ENCODE measurements around the gene PRKCD. TPM values are rescaled to one million over a fixed set of nuclear protein-coding genes. Genes with fewer than 3 reads are reported as not detected.
A peak's percentile ranks its signal among the peaks of the same experiment; 100 is the strongest.

The PRKCD gene
- total RNA-seq, 1 experiment from 2014 or later: 22.7 TPM

DNA sequence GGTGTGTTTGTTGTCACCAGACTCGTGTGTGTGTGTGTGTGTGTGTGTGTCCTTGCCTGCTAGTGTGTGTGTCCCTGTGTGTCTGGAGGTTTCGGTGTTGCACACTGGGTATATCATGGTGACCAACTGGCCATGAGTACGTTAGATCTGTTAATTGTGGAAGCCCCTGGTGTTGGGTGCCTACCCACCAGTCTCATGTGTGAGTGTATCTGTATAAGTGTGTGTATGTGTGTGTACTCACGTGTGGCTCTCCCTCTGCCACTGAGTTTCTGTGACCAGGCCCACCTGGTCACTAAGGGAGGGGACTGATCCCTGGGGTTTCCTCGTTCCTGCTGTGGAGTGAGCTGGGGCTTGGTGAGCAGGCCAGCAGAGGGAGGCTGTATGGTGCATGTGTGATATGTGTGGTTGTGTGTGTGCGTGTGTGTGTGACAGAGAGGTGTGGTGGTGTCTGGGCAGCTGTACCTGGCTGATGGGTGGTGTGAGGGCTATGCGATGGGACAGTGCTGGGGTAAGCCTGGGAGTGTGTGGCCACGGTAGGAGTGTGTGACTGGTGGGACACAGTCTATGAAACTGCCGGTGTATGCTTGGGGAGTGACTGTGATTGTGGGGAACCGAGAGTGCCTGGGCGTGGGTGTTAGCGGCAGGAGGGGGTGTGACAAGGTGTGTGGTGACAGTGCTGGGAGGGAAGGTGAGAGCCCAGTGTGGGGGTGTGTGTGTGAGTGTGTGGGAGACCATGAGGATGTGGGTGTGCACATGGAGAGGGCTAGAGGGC is 1.8 kb downstream of the PRKCD start:
- Histone ChIP-seq H2AFZ (ENCODE audit: low read length) (no peak overlapping the region), H3K4me3 (ENCODE audit: low read length) (peak overlapping the region; percentile 79), H3K4me2 (ENCODE audit: low read depth, low read length, poor library complexity, severe bottlenecking) (peak overlapping the region; percentile 72), H3K36me3 (ENCODE audit: insufficient read depth, low read length) (no peaks in the 10 kb centered on the region), H3K27ac (ENCODE audit: low read length) (peak overlapping the region; percentile 97), H4K20me1 (ENCODE audit: insufficient read depth, low read depth, low read length) (peaks cover 32% of the 10 kb centered on the region; the same call in 1 of the 2 replicates), H3K9me3 (ENCODE audit: low read length) (no peaks in the 10 kb centered on the region), H3K4me1 (ENCODE audit: low read length) (peaks cover 86% of the 10 kb centered on the region), H3K79me2 (ENCODE audit: low read length) (peaks cover 57% of the 10 kb centered on the region), H3K27me3 (ENCODE audit: low read length) (no peaks in the 10 kb centered on the region), H3K9ac (ENCODE audit: low read length) (peak overlapping the region; percentile 98), H3K9me2 (replicated peaks; ENCODE audit: insufficient read depth, low read length) (no peaks in the 10 kb centered on the region)
- no peak for DNase-seq

DNA sequence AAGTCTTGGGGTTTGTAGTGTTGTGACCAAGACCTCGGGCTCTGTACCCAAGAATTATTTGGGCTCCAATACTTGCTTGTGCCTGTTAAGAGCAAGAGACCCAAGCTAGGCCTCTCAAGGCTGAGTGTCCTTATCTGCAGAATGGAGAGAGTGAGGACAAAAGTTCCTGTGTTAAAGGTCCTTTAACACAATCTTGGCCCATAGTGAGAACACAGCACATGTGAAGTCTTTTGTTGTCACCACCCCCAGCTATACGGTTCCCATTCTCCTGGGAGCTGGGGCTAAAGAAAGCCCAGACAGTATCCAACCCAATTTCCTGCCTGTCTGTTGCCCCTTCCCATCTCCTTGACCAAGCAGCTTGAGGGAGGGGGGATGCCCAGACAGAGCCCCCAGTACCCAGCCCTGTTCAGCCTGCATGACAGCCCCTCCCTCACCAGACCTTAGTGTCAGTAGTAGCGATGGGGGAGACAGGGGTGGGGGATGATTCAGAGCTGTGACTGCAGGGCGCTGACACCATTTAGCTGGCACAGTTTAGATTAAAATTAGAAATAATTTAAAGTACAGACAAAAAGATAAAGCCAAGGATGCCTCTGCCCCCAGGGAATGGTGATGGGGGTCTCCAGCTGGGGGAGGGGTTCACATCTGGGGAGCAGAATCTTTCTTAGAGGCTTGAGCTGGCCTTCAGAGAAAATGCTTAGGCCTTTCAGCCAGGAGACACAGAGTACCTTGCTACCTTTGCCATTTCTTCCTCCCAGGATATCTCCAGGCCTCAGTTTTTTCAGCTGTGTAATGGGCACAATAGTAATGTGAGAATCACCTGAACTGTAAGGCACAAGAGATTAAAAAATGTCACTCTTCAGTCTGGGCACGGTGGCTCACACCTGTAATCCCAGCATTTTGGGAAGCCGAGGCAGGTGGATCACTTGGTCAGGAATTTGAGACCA is 2.7 kb downstream of the PRKCD start:
- peaks cover 66% of the 10 kb centered on the region for H3K79me2 ChIP-seq (ENCODE audit: low read length)
- H3K4me3 ChIP-seq (ENCODE audit: low read length): peak overlapping the region; percentile 79
- peak overlapping the region; percentile 72 for H3K4me2 ChIP-seq (ENCODE audit: low read depth, low read length, poor library complexity, severe bottlenecking)
- H3K27ac ChIP-seq (ENCODE audit: low read length): peak overlapping the region; percentile 97
- peak overlapping the region; percentile 98 for H3K9ac ChIP-seq (ENCODE audit: low read length)
- H3K9me3 ChIP-seq (ENCODE audit: low read length): no peaks in the 10 kb centered on the region
- H3K4me1 ChIP-seq (ENCODE audit: low read length): peaks cover 86% of the 10 kb centered on the region
- H2AFZ ChIP-seq (ENCODE audit: low read length): no peak overlapping the region
- H3K9me2 ChIP-seq (replicated peaks; ENCODE audit: insufficient read depth, low read length): no peaks in the 10 kb centered on the region
- peaks cover 32% of the 10 kb centered on the region; the same call in 1 of the 2 replicates for H4K20me1 ChIP-seq (ENCODE audit: insufficient read depth, low read depth, low read length)
- H3K36me3 ChIP-seq (ENCODE audit: insufficient read depth, low read length): no peaks in the 10 kb centered on the region
- DNase-seq: no peak
- no peaks in the 10 kb centered on the region for H3K27me3 ChIP-seq (ENCODE audit: low read length)

GRCh38 chr3:53164911-53165310 is 3.9 kb downstream of the PRKCD start:
- H3K36me3 ChIP-seq (ENCODE audit: insufficient read depth, low read length): no peaks in the 10 kb centered on the region
- peak overlapping the region; percentile 97 for H3K27ac ChIP-seq (ENCODE audit: low read length)
- H3K9ac ChIP-seq (ENCODE audit: low read length): peak overlapping the region; percentile 71
- H2AFZ ChIP-seq (ENCODE audit: low read length): no peak overlapping the region
- peaks cover 86% of the 10 kb centered on the region for H3K4me1 ChIP-seq (ENCODE audit: low read length)
- H4K20me1 ChIP-seq (ENCODE audit: insufficient read depth, low read depth, low read length): peaks cover 32% of the 10 kb centered on the region; the same call in 1 of the 2 replicates
- DNase-seq: no peak
- peak overlapping the region; percentile 60; the same call in 1 of the 2 replicates for H3K4me3 ChIP-seq (ENCODE audit: low read length)
- peak overlapping the region; percentile 72 for H3K4me2 ChIP-seq (ENCODE audit: low read depth, low read length, poor library complexity, severe bottlenecking)
- H3K79me2 ChIP-seq (ENCODE audit: low read length): peaks cover 78% of the 10 kb centered on the region
- H3K9me3 ChIP-seq (ENCODE audit: low read length): no peaks in the 10 kb centered on the region
- no peaks in the 10 kb centered on the region for H3K27me3 ChIP-seq (ENCODE audit: low read length)
- H3K9me2 ChIP-seq (replicated peaks; ENCODE audit: insufficient read depth, low read length): no peaks in the 10 kb centered on the region

- Histone ChIP-seq H3K9me3 (ENCODE audit: low read length) (no peaks in the 10 kb centered on the region), H3K4me3 (ENCODE audit: low read length) (peak overlapping the region; percentile 60), H3K4me1 (ENCODE audit: low read length) (peaks cover 90% of the 10 kb centered on the region), H3K9ac (ENCODE audit: low read length) (peak overlapping the region; percentile 71), H3K79me2 (ENCODE audit: low read length) (peaks cover 91% of the 10 kb centered on the region), H3K4me2 (ENCODE audit: low read depth, low read length, poor library complexity, severe bottlenecking) (peak overlapping the region; percentile 72), H3K9me2 (replicated peaks; ENCODE audit: insufficient read depth, low read length) (no peaks in the 10 kb centered on the region), H4K20me1 (ENCODE audit: insufficient read depth, low read depth, low read length) (peaks cover 32% of the 10 kb centered on the region; the same call in 1 of the 2 replicates), H3K27me3 (ENCODE audit: low read length) (no peaks in the 10 kb centered on the region), H2AFZ (ENCODE audit: low read length) (no peak overlapping the region), H3K27ac (ENCODE audit: low read length) (peak overlapping the region; percentile 97), H3K36me3 (ENCODE audit: insufficient read depth, low read length) (no peaks in the 10 kb centered on the region)
- peak; percentile 63 for DNase-seq
Observed at GRCh38 chr3:53166206-53166605, 5.2 kb downstream of the PRKCD start.

GRCh38 chr3:53166781-53167291 is 5.8 kb downstream of the PRKCD start:
- DNase-seq: peak; percentile 74
- H3K79me2 ChIP-seq (ENCODE audit: low read length): peaks cover 93% of the 10 kb centered on the region
- no peaks in the 10 kb centered on the region for H3K36me3 ChIP-seq (ENCODE audit: insufficient read depth, low read length)
- no peaks in the 10 kb centered on the region for H3K9me2 ChIP-seq (replicated peaks; ENCODE audit: insufficient read depth, low read length)
- H3K4me1 ChIP-seq (ENCODE audit: low read length): peaks cover 97% of the 10 kb centered on the region
- peak overlapping the region; percentile 97 for H3K27ac ChIP-seq (ENCODE audit: low read length)
- no peaks in the 10 kb centered on the region for H3K9me3 ChIP-seq (ENCODE audit: low read length)
- H3K9ac ChIP-seq (ENCODE audit: low read length): peak overlapping the region; percentile 71
- H3K4me3 ChIP-seq (ENCODE audit: low read length): peak overlapping the region; percentile 60
- no peaks in the 10 kb centered on the region for H3K27me3 ChIP-seq (ENCODE audit: low read length)
- H2AFZ ChIP-seq (ENCODE audit: low read length): no peak overlapping the region
- peaks cover 32% of the 10 kb centered on the region; the same call in 1 of the 2 replicates for H4K20me1 ChIP-seq (ENCODE audit: insufficient read depth, low read depth, low read length)
- H3K4me2 ChIP-seq (ENCODE audit: low read depth, low read length, poor library complexity, severe bottlenecking): peak overlapping the region; percentile 72

DNA sequence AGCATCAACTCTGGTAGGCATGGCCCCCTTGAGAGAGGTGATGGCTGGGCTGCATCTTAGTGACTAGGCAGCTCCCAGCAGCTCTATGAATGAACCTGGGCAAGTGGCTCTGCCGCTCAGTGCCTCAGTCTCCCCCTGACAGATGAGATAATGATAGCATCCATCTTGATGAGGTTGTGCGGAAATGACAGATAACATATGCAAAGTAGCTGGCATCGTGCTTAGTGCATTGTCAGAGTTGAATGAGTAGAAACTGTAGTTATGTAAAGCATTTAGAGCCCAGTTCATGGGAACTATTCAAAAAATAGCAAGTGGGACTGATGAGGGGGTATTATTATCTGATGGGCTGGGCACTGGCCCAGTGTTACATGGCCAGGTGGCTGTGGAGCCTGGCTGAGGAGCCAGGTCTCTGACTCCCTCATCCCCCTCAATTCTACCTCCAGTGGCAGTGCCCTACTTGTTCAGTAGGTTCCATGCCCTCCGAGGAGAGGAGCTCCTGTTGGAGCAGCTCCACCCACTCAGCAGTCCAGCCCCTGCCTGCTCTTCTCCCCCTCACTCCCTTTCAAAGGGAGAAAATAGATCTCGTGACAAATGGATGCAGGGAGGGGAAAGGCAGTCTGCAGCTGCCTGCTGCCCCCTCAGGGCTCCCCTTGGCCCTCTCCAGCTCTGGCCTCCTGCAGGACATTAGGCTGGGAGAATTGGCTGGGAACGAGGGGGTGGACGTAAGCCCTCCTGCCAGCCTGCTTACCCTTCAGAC is 6.6 kb downstream of the PRKCD start:
- H3K4me2 ChIP-seq (ENCODE audit: low read depth, low read length, poor library complexity, severe bottlenecking): peak overlapping the region; percentile 72
- no peaks in the 10 kb centered on the region for H3K9me2 ChIP-seq (replicated peaks; ENCODE audit: insufficient read depth, low read length)
- H2AFZ ChIP-seq (ENCODE audit: low read length): no peak overlapping the region
- peak overlapping the region; percentile 79 for H3K9ac ChIP-seq (ENCODE audit: low read length)
- H3K27ac ChIP-seq (ENCODE audit: low read length): peak overlapping the region; percentile 97
- peak; percentile 93 for DNase-seq
- peaks cover 100% of the 10 kb centered on the region for H3K4me1 ChIP-seq (ENCODE audit: low read length)
- no peaks in the 10 kb centered on the region for H3K9me3 ChIP-seq (ENCODE audit: low read length)
- peak overlapping the region; percentile 61 for H3K4me3 ChIP-seq (ENCODE audit: low read length)
- no peaks in the 10 kb centered on the region for H3K27me3 ChIP-seq (ENCODE audit: low read length)
- H4K20me1 ChIP-seq (ENCODE audit: insufficient read depth, low read depth, low read length): peaks cover 26% of the 10 kb centered on the region; the same call in 1 of the 2 replicates
- H3K79me2 ChIP-seq (ENCODE audit: low read length): peaks cover 93% of the 10 kb centered on the region
- H3K36me3 ChIP-seq (ENCODE audit: insufficient read depth, low read length): no peaks in the 10 kb centered on the region

DNA sequence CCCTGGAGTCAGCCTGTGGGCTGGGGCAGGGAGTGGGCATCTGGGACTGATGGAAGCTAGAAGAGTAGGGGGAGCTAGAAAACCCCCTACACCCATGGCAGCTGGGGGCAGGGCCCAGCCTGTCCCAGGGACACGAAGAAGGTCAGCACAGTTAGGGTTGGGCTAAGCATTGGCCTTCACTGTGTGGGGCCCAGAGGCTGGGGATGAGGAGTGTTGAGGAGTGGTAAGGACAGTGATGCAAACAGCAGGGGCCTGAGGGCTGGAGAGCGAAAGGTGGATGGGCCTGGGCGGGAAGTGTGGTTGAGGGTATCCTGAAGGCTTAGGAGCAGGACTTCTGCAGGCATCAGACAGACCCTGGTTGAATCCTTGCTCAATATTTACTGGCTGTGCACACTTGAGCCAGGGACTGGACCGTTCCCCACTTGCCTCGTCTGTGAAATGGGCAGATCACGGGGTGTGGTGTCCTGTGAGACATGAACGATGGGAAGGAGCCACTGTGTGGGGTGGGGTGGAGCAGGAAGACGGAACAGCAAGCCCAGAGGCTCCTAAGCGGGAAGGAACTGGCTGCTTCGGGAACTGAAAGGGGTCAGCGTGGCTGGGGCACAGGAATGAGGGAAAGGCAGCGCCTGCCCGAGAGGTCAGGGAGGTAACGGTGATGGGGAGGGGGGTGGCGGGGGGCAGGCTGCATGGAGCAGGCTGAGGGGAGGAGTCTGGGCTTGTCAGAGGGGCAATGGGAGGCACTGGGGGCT is 7.3 kb downstream of the PRKCD start:
- peak overlapping the region; percentile 97 for H3K27ac ChIP-seq (ENCODE audit: low read length)
- no peak overlapping the region for H2AFZ ChIP-seq (ENCODE audit: low read length)
- peak overlapping the region; percentile 72 for H3K4me2 ChIP-seq (ENCODE audit: low read depth, low read length, poor library complexity, severe bottlenecking)
- peaks cover 100% of the 10 kb centered on the region for H3K4me1 ChIP-seq (ENCODE audit: low read length)
- no peaks in the 10 kb centered on the region for H3K36me3 ChIP-seq (ENCODE audit: insufficient read depth, low read length)
- no peaks in the 10 kb centered on the region for H3K9me3 ChIP-seq (ENCODE audit: low read length)
- H3K4me3 ChIP-seq (ENCODE audit: low read length): peak overlapping the region; percentile 61
- peaks cover 19% of the 10 kb centered on the region; the same call in 1 of the 2 replicates for H4K20me1 ChIP-seq (ENCODE audit: insufficient read depth, low read depth, low read length)
- H3K79me2 ChIP-seq (ENCODE audit: low read length): peaks cover 93% of the 10 kb centered on the region
- H3K27me3 ChIP-seq (ENCODE audit: low read length): no peaks in the 10 kb centered on the region
- H3K9ac ChIP-seq (ENCODE audit: low read length): peak overlapping the region; percentile 79
- DNase-seq: no peak
- no peaks in the 10 kb centered on the region for H3K9me2 ChIP-seq (replicated peaks; ENCODE audit: insufficient read depth, low read length)
